Transverse colon (tissue), 4 donors: ENCODE data around the gene ABCF1.

Experiments
- CTCF ChIP-seq, 5 experiments: fragments of 200-600 bp in 3 of 5; fragments of 450-650 bp in 2 of 5; sonication (generic) in 3 of 5; IDR thresholded peaks; 1 replicate in 2 of 5; 2 replicates in 3 of 5; pipeline ENCODE4 v1.5.1; 2016 to 2017; ENCODE audit warnings: antibody characterized with exemption in 5 of 5, inconsistent platforms in 3 of 5, mild to moderate bottlenecking in 2 of 5, moderate library complexity in 1 of 5
- POLR2A ChIP-seq: fragments of 450-650 bp; IDR thresholded peaks from one replicate; pipeline ENCODE4 v1.6.1; 2016; ENCODE audit warnings: antibody characterized with exemption, mild to moderate bottlenecking, moderate library complexity
- POLR2AphosphoS5 ChIP-seq, 3 donors: sonication (generic); formaldehyde crosslinking; IDR thresholded peaks; one replicate each; pipeline ENCODE4 v1.6.1; 2016; ENCODE audit warnings: antibody characterized with exemption in 3 of 3

- TF ChIP-seq POLR2A, result peak; percentile 100
- peak; percentile 100 for TF ChIP-seq POLR2AphosphoS5 (IDR thresholded peaks at IDR 0.05)
- TF ChIP-seq CTCF (IDR thresholded peaks at IDR 0.05), result no peak
These were observed 45.7 kb downstream of the ABCF1 start, which contains the start of gene PPP1R10 for GRCh38 chr6:30616811-30617564.
